BJ (cell line): Measurements from ENCODE around the gene UBAC2. TPM values are rescaled to one million over a fixed set of nuclear protein-coding genes. Genes with fewer than 3 reads are reported as not detected.

Experiments
- CTCF ChIA-PET: fragments of 350-600 bp; formaldehyde crosslinking; extraction: SDS; loops from one replicate; lab custom pipeline; 2021; ENCODE audit warnings: antibody characterized with exemption, inconsistent platforms; lab: Yijun Ruan, JAX
- POLR2A ChIA-PET: fragments of 300-600 bp; sonication (Branson Sonifier 250); formaldehyde crosslinking; extraction: SDS; loops from one replicate; lab custom pipeline; 2021; ENCODE audit warnings: antibody characterized with exemption; lab: Charles Lee
- DNase-seq: peaks from one replicate; pipeline ENCODE4 v3.0.0-alpha.2; 2011; ENCODE audit warnings: low read depth
- H3K27me3 ChIP-seq: 2 replicates; pipeline ENCODE4 v1.6.0; 2011; ENCODE audit warnings: low read length; ENCODE audit not compliant: control insufficient read depth, insufficient read depth
- H3K36me3 ChIP-seq: 2 replicates; pipeline ENCODE4 v1.5.1; 2011; ENCODE audit warnings: low read length; ENCODE audit not compliant: control insufficient read depth, insufficient read depth
- H3K4me3 ChIP-seq: 2 replicates; pipeline ENCODE4 v1.5.1; 2011; ENCODE audit warnings: low read depth, mild to moderate bottlenecking, control low read depth, low read length
- CTCF ChIP-seq: IDR thresholded peaks from 2 replicates; pipeline ENCODE4 v1.5.1; 2011; ENCODE audit warnings: low read depth, mild to moderate bottlenecking, control low read depth, inconsistent platforms, low read length, moderate library complexity; ENCODE audit not compliant: insufficient read depth
- polyA plus RNA-seq: library from polyadenylated mRNA; depleted of rRNA; stranded (reverse); fragments of >200 nt; gene quantifications from 2 replicates; pipeline ENCODE4 v1.2.3, GENCODE V29; 2011

Gene UBAC2
- polyA plus RNA-seq, 1 experiment, result 84.7 TPM

GRCh38 chr13:99330942-99331341 is 130.3 kb downstream of the UBAC2 start:
- DNase-seq, result no peak
- no peak for TF ChIP-seq CTCF
- ChIA-PET CTCF (interaction anchor here (2.4 kb wide), 1 partner anchor 105 kb away, joined by 6 read pairs; no protein-coding TSS in a partner anchor), POLR2A (no interaction called here)
- Histone ChIP-seq H3K27me3 (no peaks in the 10 kb centered on the region), H3K36me3 (peaks cover 3% of the 10 kb centered on the region; the same call in 1 of the 2 replicates), H3K4me3 (no peak overlapping the region)

GRCh38 chr13:99331881-99332293 is 131.2 kb downstream of the UBAC2 start:
- no peak for DNase-seq
- peaks cover 3% of the 10 kb centered on the region for H3K36me3 ChIP-seq
- TF ChIP-seq CTCF, result no peak
- ChIA-PET CTCF (interaction anchor here (1.1 kb wide), 1 partner anchor 63 kb away, joined by 3 read pairs; no protein-coding TSS in a partner anchor), POLR2A (no interaction called here)
- H3K4me3 ChIP-seq, result no peak overlapping the region
- H3K27me3 ChIP-seq, result no peaks in the 10 kb centered on the region

GRCh38 chr13:99332456-99332855 is 131.8 kb downstream of the UBAC2 start:
- H3K36me3 ChIP-seq, result peaks cover 3% of the 10 kb centered on the region
- no peaks in the 10 kb centered on the region for H3K27me3 ChIP-seq
- no peak for DNase-seq
- no peak for TF ChIP-seq CTCF
- no peak overlapping the region for H3K4me3 ChIP-seq
- ChIA-PET POLR2A (no interaction called here), CTCF (interaction anchor here (1.1 kb wide), 1 partner anchor 63 kb away, joined by 3 read pairs; no protein-coding TSS in a partner anchor)

- POLR2A ChIA-PET, result no interaction called here
- DNase-seq, result no peak
- no peak overlapping the region for H3K4me3 ChIP-seq
- peaks cover 3% of the 10 kb centered on the region for H3K36me3 ChIP-seq
- no peak for TF ChIP-seq CTCF
- no peaks in the 10 kb centered on the region for H3K27me3 ChIP-seq
- CTCF ChIA-PET, result interaction anchor here (1.1 to 1.5 kb wide), 3 partner anchors 10 to 15 kb away, joined by 3 to 7 read pairs (median 3); no protein-coding TSS in a partner anchor
Observed at GRCh38 chr13:99334221-99334620, 133.6 kb downstream of the UBAC2 start.

- ChIA-PET POLR2A (no interaction called here), CTCF (interaction anchor here (1.2 to 1.5 kb wide), 2 partner anchors 9 to 10 kb away, joined by 3 to 7 read pairs; no protein-coding TSS in a partner anchor)
- Histone ChIP-seq H3K4me3 (no peak overlapping the region), H3K27me3 (no peaks in the 10 kb centered on the region), H3K36me3 (peaks cover 1% of the 10 kb centered on the region)
- no peak for DNase-seq
- TF ChIP-seq CTCF, result no peak
Observed at GRCh38 chr13:99335087-99335486, 134.4 kb downstream of the UBAC2 start.
